RPMI8226 (cell line): ENCODE data around the gene PRR3.

Source experiments
- DNase-seq: peaks from one replicate; pipeline ENCODE4 v3.0.0-alpha.2; 2015

The PRR3 gene

DNA sequence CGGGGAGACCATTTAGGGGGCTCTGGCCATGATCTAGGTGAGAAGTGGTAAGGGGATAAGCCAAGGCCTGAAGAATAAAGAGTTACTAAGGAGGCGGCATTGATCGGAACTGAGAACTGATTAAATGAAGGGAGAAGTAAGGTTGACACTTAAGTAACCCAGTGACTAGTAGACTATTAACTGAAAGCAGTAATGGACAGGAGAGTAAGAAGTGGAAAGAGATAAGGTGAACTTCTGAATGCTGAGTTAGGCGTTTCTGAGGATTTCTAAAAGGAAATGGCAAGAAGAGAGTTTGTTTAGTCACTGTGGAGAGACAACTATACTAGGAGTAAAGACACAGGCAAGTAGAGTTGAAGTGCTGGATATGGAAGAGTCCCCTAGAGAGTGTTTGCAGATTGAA lies 16.0 kb downstream of the PRR3 start:
- DNase-seq = no peak

DNA sequence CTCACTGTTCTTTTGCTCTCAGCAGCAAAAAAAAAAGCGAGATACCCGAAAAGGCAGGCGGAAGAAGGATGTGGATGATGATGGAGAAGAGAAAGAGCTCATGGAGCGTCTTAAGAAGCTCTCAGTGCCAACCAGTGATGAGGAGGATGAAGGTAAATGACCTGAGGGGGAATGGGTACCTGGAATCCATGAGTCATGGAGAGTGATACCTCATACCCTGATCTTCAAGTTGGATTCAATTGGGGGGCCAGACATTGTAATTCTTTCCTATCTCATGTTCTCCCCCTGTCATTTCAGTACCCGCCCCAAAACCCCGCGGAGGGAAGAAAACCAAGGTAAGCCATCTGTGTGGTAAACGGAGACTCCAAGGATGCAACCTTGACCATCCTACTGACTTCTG lies 21.0 kb downstream of the PRR3 start:
- DNase-seq = no peak

DNA sequence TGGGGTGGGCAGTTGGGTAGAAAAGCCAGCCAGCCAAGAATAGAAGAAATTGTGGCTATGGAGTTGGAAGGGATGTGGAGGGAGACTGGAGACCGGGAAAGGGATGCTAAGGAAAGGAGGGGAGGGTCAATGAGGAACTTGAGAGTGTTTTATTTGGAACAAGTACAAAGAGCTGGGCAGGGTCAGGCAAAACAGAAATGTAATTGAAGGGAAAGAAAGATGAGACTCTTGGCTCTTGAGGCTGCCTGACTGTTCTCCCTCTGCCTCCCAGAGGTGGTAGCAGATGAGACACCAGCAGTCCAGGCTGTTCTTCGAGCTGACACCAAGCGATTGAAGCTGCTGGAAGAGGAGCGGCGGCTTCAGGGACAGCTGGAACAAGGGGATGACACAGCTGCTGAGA lies 26.8 kb downstream of the PRR3 start:
- DNase-seq = no peak

DNA sequence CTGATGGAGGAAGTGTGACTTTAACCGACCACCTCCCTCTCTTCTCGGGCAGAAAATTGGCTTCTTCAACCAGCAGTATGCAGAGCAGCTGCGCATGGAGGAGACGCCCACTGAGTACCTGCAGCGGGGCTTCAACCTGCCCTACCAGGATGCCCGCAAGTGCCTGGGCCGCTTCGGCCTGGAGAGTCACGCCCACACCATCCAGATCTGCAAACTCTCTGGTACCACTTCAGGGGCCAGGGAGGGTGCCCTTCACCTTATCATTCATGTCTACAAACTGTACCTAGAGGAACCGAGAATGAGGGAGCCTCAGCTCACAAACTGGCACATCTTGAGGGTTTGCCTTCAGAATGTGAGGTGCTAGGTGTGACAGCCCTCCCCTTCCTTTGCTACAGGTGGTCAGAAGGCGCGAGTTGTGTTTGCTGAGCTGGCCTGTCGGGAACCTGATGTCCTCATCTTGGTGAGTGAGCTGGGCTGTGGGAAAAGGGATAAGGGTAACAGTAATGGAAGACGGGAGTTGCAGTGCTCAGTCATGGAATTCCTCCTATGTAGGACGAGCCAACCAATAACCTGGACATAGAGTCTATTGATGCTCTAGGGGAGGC lies 32.8 kb downstream of the PRR3 start:
- DNase-seq = no peak

DNA sequence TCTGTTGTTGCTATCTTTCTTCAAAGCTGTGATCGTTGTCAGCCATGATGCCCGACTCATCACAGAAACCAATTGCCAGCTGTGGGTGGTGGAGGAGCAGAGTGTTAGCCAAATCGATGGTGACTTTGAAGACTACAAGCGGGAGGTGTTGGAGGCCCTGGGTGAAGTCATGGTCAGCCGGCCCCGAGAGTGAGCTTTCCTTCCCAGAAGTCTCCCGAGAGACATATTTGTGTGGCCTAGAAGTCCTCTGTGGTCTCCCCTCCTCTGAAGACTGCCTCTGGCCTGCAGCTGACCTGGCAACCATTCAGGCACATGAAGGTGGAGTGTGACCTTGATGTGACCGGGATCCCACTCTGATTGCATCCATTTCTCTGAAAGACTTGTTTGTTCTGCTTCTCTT lies 33.4 kb downstream of the PRR3 start:
- DNase-seq = no peak

DNA sequence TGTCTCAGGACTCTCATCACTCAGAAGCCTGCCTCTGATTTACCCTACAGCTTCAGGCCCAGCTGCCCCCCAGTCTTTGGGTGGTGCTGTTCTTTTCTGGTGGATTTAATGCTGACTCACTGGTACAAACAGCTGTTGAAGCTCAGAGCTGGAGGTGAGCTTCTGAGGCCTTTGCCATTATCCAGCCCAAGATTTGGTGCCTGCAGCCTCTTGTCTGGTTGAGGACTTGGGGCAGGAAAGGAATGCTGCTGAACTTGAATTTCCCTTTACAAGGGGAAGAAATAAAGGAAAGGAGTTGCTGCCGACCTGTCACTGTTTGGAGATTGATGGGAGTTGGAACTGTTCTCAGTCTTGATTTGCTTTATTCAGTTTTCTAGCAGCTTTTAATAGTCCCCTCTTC lies 33.9 kb downstream of the PRR3 start:
- DNase-seq = no peak

DNA sequence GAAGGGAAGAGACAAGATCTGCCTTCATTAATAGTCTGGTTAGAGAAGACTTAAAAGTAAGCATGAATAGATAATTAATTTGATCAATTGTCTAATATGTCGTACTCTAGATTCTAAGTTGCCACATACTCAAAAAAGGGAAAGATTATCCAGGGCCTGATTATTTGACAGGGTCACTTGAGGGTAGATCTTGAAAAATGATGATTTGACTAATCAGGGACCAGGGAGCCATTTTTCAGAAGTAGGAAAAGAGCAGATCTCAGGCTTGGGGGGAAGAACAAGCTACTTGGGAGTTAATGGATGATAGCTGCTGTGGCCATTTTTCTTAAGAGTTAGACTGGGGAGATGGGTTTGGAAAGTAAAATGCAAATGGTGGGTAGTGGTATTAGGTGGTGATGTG lies 35.2 kb downstream of the PRR3 start:
- no peak for DNase-seq

DNA sequence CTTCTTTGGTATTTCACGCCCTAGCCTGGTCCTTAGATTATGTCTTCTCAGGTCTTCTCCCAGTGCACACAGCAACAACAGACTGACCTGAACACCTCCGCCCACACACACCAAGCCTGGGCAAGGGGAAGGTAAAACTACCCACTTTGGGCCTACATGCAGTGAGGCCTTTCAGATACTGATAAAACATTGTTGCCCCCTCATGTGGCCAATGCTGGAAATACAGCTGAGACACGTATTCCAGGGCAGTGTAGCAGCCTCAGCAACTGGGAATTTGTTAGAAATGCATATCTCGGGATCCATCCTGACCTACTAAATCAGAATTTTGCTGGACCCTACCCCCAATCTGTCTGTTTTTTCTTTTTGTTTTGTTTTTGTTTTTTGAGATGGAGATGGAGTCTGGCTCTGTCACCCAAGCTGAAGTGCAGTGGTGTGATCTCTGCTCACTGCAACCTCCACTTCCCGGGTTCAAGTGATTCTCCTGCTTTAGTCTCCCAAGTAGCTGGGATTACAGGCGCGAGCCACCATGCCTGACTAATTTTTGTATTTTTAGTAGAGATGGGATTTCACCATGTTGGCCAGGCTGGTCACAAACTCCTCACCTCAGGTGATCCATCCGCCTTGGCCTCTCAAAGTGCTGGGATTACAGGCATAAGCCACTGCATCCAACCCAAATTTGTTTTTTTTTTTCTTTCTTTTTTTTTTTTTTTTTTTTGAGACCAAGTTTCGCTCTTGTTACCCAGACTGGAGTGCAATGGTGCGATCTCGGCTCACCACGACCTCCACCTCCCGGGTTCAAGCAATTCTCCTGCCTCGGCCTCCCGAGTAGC lies 40.4 kb downstream of the PRR3 start:
- DNase-seq = peak; percentile 85

DNA sequence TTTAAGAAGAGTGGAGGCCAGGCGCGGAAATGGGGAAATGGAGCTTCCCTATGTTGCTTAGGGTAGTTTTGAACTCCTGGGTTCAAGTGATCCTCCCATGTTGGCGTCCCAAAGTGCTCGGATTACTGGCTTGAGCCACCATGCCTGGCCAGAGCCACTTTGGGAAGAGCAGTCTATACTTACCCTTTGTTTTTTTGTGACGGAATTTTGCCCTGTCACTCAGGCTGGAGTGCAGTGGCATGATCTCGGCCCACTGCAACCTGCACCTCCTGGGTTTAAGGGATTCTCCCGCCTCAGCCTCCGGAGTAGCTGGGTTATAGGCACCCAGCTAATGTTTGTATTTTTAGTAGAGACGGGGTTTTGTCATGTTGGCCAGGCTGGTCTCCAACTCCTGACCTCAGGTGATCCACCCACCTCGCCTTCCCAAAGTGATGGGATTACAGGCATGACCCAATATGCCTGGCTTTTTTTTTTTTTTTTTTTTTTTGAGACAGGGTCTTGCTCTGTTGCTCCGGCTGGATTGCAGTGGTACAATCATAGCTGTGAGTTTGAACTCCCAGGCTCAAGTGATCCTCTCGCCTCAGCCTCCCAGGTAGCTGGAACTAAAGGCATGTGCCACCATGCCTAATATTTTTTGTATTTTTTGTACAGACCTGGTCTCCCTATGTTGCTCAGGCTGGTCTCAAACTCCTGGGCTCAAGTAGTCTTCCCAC lies 42.0 kb downstream of the PRR3 start:
- DNase-seq = no peak

DNA sequence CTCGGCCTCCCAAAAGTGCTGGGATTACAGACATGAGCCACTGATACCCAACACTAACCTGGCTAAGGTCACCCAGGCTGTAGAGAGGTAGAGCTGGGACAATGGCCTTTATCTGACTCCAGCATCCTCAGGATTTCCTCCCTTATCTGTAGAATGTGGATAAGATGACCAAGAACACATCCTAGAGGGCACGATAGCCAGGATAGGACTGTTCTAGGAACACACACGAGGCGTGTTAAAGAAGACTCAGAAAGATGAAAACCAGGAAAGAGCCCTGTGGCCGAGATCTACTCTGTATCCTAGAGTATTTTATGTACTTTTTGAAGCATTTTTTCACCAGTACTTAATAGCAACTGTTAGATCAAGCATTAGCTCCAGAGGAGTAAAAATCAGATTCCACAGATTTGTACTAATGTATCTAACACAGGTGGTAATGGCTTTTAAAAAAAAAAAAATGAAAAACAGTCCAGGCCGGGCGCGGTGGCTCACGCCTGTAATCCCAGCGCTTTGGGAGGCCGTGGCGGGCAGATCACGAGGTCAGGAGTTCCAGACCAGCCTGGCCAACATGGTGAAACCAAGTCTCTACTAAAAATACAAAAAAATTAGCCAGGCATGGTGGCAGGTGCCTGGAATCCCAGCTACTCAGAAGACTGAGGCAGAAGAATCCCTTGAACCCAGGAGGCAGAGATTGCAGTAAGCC lies 42.7 kb downstream of the PRR3 start:
- DNase-seq = no peak

DNA sequence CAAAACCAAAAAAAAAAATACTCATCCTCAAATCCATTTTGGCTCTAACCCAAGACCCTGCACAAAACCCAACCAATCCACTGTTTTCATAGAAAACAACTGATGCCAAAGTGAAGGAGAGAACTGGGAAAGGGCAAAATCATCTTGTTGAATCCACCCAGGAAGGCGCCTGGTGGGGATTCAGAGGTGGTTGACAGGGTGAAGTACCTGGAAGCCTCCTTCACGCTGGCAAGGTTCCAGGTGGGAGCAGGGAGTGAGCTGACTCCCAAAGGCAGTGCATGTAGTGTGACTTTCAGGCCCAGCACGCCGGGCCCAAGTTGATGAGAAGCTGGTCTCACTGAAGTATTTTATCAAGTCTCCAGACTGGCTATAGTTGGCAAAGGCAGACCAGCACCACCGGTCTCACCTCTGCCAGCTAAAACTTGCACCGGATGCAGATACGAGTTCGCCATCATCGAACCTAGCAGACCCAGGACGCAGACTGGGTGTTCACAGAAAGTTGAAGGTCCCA lies 43.4 kb downstream of the PRR3 start:
- DNase-seq = no peak

DNA sequence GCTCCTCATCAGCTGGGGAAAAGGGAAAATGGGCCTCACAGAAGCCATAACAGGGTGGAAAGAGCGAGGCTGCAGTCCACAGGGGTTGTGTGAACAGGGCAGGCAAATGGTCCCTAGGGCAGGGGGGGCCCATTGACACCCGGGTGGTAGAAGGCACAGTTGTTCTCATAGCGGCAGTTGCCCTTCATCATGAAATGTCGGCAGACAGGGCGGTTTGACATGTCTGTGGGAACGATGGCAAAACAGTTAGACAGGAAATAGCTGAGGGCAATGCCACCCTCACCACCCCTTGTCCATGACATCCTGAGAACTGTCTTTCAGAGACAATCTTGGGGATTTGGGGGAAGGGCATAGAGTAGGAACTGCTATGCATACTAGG lies 44.3 kb downstream of the PRR3 start:
- peak; percentile 10 for DNase-seq

DNA sequence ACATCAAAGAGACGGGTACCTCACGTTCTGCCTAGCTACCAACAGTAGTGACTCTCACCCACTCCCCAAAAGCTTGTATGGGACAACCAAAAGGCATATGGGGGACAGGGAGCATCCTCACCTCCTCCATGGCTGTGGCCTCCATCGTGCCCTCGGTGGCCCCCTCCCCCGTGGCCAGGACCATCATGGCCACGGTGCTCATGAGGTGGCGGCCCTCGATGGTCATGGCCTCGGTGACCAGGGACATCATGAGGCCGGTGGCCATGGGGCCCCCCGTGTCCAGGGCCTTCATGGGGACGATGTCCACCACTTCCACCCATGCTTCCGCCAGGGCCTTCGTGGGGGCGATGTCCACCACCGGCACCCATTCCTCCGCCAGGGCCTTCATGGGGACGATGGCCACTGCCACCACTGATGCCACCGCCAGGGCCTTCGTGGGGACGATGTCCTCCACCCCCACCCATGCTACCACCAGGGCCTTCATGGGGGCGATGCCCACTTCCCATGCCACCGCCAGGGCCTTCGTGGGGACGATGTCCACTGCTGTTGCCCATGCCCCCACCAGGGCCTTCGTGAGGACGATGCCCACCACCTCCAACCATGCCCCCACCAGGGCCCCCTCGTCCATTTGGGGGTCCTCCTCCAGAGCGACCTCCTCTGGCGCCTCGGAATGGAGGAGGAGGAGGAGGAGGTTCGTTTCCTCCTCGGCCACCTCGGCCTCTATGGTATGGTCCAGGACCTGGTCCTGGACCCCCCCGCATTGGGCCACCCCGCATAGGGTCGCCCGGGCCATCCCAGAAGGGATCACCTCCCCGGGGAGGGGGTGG lies 44.9 kb downstream of the PRR3 start:
- no peak for DNase-seq

DNA sequence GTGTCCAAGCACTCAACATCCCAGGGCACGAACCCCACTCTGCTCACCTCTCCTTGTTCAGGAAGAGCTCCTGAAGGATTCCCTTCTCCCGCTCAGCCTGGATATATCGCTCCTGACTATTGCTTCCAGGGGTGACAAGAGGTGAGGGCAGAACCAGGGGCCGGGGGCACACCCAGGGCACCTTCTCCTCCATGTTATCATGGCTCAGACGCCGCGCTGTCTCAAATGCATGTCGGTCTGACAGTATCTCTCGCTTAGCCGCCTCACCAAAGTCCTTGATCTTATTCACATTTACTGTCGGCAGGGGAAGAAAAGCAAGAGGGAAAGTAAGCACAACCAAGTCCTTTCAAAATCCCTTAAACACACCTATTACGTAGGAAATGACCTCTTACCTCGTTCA lies 46.9 kb downstream of the PRR3 start:
- no peak for DNase-seq

DNA sequence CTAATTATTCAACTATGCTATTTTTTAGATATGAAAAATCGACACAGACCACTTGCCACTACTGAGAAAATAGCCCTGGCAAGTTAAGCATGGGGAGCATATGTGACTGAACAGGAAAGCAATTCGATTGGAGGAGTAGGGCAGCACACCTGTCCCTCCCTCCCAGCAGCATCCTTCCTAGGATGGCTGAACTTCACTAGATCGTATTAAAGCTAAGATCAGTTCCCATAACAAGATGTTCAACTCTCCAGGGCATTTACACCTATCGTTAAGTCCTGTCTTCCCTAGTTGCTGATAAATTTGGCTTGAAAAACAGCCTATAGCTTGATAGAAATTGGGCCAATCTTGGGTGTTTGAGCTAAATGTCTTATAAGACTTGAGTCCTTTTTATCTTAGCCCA lies 53.0 kb downstream of the PRR3 start:
- DNase-seq = no peak

DNA sequence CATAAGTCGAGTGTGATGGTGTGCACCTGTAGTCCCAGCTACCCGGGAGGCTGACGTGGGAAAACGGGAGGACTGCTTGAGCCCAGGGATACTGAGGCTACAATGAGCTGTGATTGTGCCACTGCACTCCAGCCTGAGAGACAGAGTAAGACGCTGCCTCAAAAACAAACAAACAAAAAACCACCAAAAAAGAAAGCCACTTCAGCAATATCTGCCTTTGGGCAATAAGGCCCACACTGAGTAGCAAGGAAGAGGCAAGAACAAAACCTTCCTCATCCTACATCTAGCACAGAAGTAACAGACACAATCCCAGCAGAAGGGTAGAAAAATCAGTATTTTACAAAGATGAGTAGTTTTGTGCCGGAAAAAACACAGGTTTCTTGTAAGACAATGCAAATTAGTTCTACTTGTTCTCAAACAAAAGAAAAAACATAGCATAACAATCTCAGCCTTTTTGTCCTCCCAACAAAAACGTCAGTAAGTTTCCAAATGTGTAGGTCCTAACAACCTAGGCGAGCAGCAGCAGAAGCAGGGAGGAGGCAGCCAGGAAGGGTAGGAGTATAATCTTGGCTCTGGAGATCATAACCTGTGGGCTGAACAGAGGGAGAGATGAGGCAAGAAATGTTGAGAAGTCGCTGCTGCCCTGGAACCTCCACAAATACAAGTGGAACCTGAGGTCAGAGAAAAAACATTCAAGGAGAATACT lies 54.2 kb downstream of the PRR3 start:
- DNase-seq = no peak

DNA sequence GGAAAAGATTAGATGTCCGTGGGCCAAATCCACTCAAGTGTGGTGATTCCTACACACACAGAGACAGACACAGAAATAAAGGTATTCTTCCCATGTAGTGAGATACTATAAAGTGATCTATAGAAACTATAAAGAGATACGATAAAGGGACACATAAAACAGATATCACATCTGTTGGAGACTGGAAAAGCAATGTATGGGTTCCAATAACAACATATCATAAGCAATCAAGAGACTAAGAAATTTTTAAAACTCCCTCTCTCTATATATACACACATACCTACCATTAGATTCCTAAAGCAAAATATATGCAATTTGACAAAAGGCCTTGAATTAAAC lies 54.7 kb downstream of the PRR3 start:
- DNase-seq = no peak

DNA sequence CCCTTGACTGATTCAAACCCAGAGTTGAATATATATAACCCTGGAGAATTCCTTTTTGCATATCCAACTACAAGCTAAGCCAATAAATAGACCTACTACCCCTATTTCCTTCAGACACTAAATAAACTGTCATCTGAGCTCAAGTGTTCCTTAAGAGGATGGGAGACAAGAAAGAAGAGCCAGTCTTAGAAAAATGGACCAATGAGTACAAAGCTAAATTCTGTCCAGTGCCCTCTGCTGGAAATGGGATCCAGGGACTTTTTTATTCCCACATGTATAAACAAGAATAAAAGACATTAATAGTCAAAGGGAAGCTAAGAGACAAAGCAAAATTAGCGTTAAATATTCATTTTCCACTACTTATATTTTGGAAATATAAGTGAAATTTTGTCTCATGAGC lies 55.1 kb downstream of the PRR3 start:
- no peak for DNase-seq

DNA sequence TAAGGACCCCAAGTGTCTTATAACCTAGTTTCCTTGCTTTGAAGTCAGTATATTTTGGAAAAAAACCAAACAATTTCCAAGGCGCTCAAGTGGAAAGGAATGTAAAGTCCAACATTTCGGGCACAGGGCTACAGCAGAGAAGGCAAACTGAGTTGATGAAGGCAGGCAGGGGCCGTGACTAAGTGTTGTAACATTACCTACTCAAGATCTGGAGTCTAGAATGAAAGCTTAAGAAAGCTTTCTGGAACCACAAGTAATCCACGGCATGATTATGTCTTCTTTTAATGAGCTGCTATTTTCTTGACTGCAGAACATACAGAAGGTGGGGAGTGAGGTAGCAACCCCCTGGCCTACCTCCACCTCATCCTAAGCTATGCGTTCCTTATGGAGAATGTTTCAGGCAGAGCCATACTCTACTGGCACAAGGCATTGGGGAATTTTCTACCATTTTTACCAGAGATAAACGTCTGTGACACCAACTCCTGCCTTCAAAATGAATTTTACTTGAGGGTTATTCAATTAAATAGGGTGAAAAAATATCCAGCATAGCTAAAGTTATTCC lies 55.7 kb downstream of the PRR3 start:
- no peak for DNase-seq
